Measurements from ENCODE around the gene UBE3A. TPM values are rescaled to one million over a fixed set of nuclear protein-coding genes. Genes with fewer than 3 reads are reported as not detected.

Gene UBE3A
- total RNA-seq, 1 experiment from 2014 or later = 102 TPM

DNA sequence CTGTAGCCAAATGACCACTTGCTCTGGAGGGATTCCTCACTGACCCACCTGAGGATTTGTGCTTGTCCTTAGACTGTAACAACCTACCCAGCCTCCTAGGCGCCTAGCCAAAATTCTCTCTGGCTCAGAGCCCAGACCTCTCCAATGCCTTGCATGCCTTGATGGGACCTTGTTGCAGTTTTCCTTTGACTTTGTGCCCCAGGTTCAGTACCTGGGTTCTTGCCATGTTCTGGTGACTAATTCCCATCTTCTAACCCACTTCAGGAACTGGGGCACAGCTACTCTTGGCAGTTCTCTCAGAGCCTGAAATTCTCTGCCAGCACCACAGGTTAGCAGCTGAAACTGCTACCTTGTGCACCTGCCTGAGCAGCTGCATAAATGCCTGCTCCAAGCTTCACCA lies 27.0 kb upstream of the UBE3A start:
- TF ChIP-seq, protein P1, sequence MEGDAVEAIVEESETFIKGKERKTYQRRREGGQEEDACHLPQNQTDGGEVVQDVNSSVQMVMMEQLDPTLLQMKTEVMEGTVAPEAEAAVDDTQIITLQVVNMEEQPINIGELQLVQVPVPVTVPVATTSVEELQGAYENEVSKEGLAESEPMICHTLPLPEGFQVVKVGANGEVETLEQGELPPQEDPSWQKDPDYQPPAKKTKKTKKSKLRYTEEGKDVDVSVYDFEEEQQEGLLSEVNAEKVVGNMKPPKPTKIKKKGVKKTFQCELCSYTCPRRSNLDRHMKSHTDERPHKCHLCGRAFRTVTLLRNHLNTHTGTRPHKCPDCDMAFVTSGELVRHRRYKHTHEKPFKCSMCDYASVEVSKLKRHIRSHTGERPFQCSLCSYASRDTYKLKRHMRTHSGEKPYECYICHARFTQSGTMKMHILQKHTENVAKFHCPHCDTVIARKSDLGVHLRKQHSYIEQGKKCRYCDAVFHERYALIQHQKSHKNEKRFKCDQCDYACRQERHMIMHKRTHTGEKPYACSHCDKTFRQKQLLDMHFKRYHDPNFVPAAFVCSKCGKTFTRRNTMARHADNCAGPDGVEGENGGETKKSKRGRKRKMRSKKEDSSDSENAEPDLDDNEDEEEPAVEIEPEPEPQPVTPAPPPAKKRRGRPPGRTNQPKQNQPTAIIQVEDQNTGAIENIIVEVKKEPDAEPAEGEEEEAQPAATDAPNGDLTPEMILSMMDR (IDR thresholded peaks at IDR 0.05) = no peak
- TF ChIP-seq TCF7L2 (IDR thresholded peaks at IDR 0.05; ENCODE audit: low read depth, low read length) (no peak), POLR2AphosphoS5 (IDR thresholded peaks at IDR 0.05; ENCODE audit: low read depth, low read length) (no peak), SIN3A (IDR thresholded peaks at IDR 0.05; ENCODE audit: borderline replicate concordance, insufficient read depth, low read depth, low read length) (no peak)
- TF ChIP-seq, protein P2, sequence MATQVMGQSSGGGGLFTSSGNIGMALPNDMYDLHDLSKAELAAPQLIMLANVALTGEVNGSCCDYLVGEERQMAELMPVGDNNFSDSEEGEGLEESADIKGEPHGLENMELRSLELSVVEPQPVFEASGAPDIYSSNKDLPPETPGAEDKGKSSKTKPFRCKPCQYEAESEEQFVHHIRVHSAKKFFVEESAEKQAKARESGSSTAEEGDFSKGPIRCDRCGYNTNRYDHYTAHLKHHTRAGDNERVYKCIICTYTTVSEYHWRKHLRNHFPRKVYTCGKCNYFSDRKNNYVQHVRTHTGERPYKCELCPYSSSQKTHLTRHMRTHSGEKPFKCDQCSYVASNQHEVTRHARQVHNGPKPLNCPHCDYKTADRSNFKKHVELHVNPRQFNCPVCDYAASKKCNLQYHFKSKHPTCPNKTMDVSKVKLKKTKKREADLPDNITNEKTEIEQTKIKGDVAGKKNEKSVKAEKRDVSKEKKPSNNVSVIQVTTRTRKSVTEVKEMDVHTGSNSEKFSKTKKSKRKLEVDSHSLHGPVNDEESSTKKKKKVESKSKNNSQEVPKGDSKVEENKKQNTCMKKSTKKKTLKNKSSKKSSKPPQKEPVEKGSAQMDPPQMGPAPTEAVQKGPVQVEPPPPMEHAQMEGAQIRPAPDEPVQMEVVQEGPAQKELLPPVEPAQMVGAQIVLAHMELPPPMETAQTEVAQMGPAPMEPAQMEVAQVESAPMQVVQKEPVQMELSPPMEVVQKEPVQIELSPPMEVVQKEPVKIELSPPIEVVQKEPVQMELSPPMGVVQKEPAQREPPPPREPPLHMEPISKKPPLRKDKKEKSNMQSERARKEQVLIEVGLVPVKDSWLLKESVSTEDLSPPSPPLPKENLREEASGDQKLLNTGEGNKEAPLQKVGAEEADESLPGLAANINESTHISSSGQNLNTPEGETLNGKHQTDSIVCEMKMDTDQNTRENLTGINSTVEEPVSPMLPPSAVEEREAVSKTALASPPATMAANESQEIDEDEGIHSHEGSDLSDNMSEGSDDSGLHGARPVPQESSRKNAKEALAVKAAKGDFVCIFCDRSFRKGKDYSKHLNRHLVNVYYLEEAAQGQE (IDR thresholded peaks at IDR 0.05; ENCODE audit: insufficient read depth in 1 of 2, low read depth in 2 of 2, low read length in 1 of 2) = no peak
- DNase-seq (ENCODE audit: low read depth, low spot score) (no peak), ATAC-seq (no peak)
- CTCF ChIA-PET = no interaction called here
- H3K4me3 ChIP-seq (ENCODE audit: low read depth in 2 of 2, low read length in 2 of 2) = no peak overlapping the region
- H3K36me3 ChIP-seq (ENCODE audit: control insufficient read depth, insufficient read depth, low read length) = no peaks in the 10 kb centered on the region
- no TSS peak for BruUV-seq (replicated peaks)
- no peaks in the 10 kb centered on the region for H3K27me3 ChIP-seq (ENCODE audit: control insufficient read depth, insufficient read depth, low read length)
- intact Hi-C loops (cut with micrococcal nuclease; ENCODE audit: unreplicated experiment) (loop anchor here (10.0 kb wide), 1 partner anchor 61 kb away; no protein-coding TSS in a partner anchor), in situ Hi-C loops (cut with HindIII; ENCODE audit: low pct_unique_long_range_greater_than_20kb, low sequenced_read_pairs) (no loop called here)
- H3K27ac ChIP-seq (ENCODE audit: low read length) = no peak overlapping the region
- H3K9me3 ChIP-seq (ENCODE audit: control insufficient read depth, insufficient read depth, low read depth, low read length) = no peaks in the 10 kb centered on the region
- no peaks in the 10 kb centered on the region for H3K4me1 ChIP-seq (ENCODE audit: control insufficient read depth, insufficient read depth, low read length)
- POLR2A ChIA-PET = interaction anchor here (0.7 kb wide), 1 partner anchor 1245 kb away, joined by 3 read pairs; no protein-coding TSS in a partner anchor

DNA sequence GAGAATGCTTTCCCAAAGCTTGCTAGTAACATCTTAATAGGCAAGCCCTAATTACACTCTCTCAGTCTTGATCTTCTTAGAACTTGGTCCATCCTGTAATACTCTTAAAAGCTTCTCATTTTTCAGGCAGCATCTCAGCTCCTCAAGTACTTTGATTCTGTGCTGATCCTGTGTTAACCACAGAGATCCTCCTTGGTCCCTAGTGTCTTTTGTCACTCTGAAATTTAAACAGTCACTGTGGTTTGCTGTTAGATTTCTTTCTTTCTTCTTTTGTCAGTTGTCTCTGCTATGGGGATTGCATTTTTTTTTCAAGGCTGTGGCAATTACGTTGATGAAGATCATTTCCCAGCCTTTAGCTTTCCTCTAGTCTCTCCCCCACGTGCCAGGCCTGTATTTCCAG lies 26.0 kb upstream of the UBE3A start:
- H3K4me3 ChIP-seq (ENCODE audit: low read depth in 2 of 2, low read length in 2 of 2) = no peak overlapping the region
- ChIA-PET POLR2A (interaction anchor here (0.7 kb wide), 1 partner anchor 115 kb away, joined by 7 read pairs; no protein-coding TSS in a partner anchor), CTCF (no interaction called here)
- ATAC-seq (no peak), DNase-seq (ENCODE audit: low read depth, low spot score) (no peak)
- no peak overlapping the region for H3K27ac ChIP-seq (ENCODE audit: low read length)
- no peaks in the 10 kb centered on the region for H3K36me3 ChIP-seq (ENCODE audit: control insufficient read depth, insufficient read depth, low read length)
- no TSS peak for BruUV-seq (replicated peaks)
- intact Hi-C loops (cut with micrococcal nuclease; ENCODE audit: unreplicated experiment) (loop anchor here (10.0 kb wide), 1 partner anchor 60 kb away; no protein-coding TSS in a partner anchor), in situ Hi-C loops (cut with HindIII; ENCODE audit: low pct_unique_long_range_greater_than_20kb, low sequenced_read_pairs) (no loop called here)
- TF ChIP-seq, protein P1 (IDR thresholded peaks at IDR 0.05) = no peak
- TF ChIP-seq, protein P2 (IDR thresholded peaks at IDR 0.05; ENCODE audit: insufficient read depth in 1 of 2, low read depth in 2 of 2, low read length in 1 of 2) = no peak
- TF ChIP-seq POLR2AphosphoS5 (IDR thresholded peaks at IDR 0.05; ENCODE audit: low read depth, low read length) (no peak), SIN3A (IDR thresholded peaks at IDR 0.05; ENCODE audit: borderline replicate concordance, insufficient read depth, low read depth, low read length) (no peak), TCF7L2 (IDR thresholded peaks at IDR 0.05; ENCODE audit: low read depth, low read length) (no peak)
- no peaks in the 10 kb centered on the region for H3K4me1 ChIP-seq (ENCODE audit: control insufficient read depth, insufficient read depth, low read length)
- no peaks in the 10 kb centered on the region for H3K27me3 ChIP-seq (ENCODE audit: control insufficient read depth, insufficient read depth, low read length)
- no peaks in the 10 kb centered on the region for H3K9me3 ChIP-seq (ENCODE audit: control insufficient read depth, insufficient read depth, low read depth, low read length)

Measured in Panc1 (cell line).